ENCODE data around the gene C1orf35. TPM values are rescaled to one million over a fixed set of nuclear protein-coding genes. Genes with fewer than 3 reads are reported as not detected.

Gene C1orf35
- total and polyA plus RNA-seq, 2 experiments from 2014 or later = 14.0 to 67.6 TPM

- Histone ChIP-seq H3K9me2 (ENCODE audit: insufficient read depth) (no peaks in the 10 kb centered on the region), H3K36me3 (ENCODE audit: insufficient read depth) (no peaks in the 10 kb centered on the region), H3K4me3 (0 out of 2 replicates have a peak overlapping the region, but pooled peaks have one; percentile 93), H4K20me1 (replicated peaks; ENCODE audit: insufficient read depth) (peaks cover 70% of the 10 kb centered on the region), H2AFZ (no peak overlapping the region), H3K27ac (ENCODE audit: low read depth) (no peak overlapping the region), H3K79me2 (replicated peaks; ENCODE audit: insufficient read depth) (peaks cover 76% of the 10 kb centered on the region), H3K4me1 (ENCODE audit: insufficient read depth) (peaks cover 23% of the 10 kb centered on the region), H3F3A (replicated peaks; ENCODE audit: low read depth) (no peaks in the 10 kb centered on the region), H3K4me2 (peak overlapping the region; percentile 20; the same call in 1 of the 2 replicates), H3K27me3 (ENCODE audit: insufficient read depth) (peaks cover 15% of the 10 kb centered on the region)
- ATAC-seq (no peak), DNase-seq (ENCODE audit: low spot score) (peak; percentile 37)
- 0 out of 2 replicates have a peak overlapping the region, but pooled peaks have one; percentile 54 for H3K27ac Mint-ChIP-seq
- H3K36me3 Mint-ChIP-seq (ENCODE audit: low read depth) = peaks cover 24% of the 10 kb centered on the region
- no peaks in the 10 kb centered on the region for H3K9me3 Mint-ChIP-seq
- peak overlapping the region; percentile 98 for H3K4me3 Mint-ChIP-seq
- H3K27me3 Mint-ChIP-seq (ENCODE audit: insufficient read depth, low read depth, poor library complexity) = peaks cover 22% of the 10 kb centered on the region
- TF ChIP-seq POLR2AphosphoS5 (IDR thresholded peaks at IDR 0.05; ENCODE audit: low read depth) (no peak), EZH2phosphoT487 (IDR thresholded peaks at IDR 0.05; ENCODE audit: unreplicated experiment) (no peak), REST (IDR thresholded peaks at IDR 0.05; ENCODE audit: unreplicated experiment) (no peak), EZH2 (IDR thresholded peaks at IDR 0.05; ENCODE audit: low read depth, unreplicated experiment) (no peak), ZNF114 (CRISPR knock-in tag; IDR thresholded peaks at IDR 0.05) (no peak), STAT1 (IDR thresholded peaks at IDR 0.05; ENCODE audit: unreplicated experiment) (no peak), JUNB (IDR thresholded peaks at IDR 0.05; ENCODE audit: unreplicated experiment) (no peak), CTCF (conservative IDR thresholded peaks at IDR 0.05; ENCODE audit: low read depth in 2 of 2) (no peak), ZNF462 (CRISPR knock-in tag; IDR thresholded peaks at IDR 0.05) (no peak), CREB1 (CRISPR knock-in tag; IDR thresholded peaks at IDR 0.05; ENCODE audit: low read depth) (no peak), NANOG (IDR thresholded peaks at IDR 0.05; ENCODE audit: borderline replicate concordance) (no peak)
- peaks cover 45% of the 10 kb centered on the region for H3K4me1 Mint-ChIP-seq
Observed at GRCh38 chr1:228085287-228085951, 17.7 kb downstream of the C1orf35 start.
